Heart right ventricle (tissue), 16 donors: ENCODE measurements around the gene GLT6D1. TPM values are rescaled to one million over a fixed set of nuclear protein-coding genes. Genes with fewer than 3 reads are reported as not detected.

Source experiments
- ATAC-seq, 8 donors: fragments of 200-7000 bp; cut with Tn5 transposase; one replicate each; pipeline ENCODE4 v1.9.1; 2020; ENCODE audit warnings: mild to moderate bottlenecking in 8 of 8, moderate library complexity in 8 of 8, moderate number of reproducible peaks in 1 of 8
- DNase-seq, 2 donors: peaks; one replicate each; pipeline ENCODE4 v3.0.0-alpha.2; 2020
- H3K27ac ChIP-seq, 10 donors: fragments of 200-600 bp; sonication (generic) in 2 of 10; one replicate each; pipeline versions ENCODE4 v1.5.0 to v1.8.0; 2020 to 2022; ENCODE audit warnings: mild to moderate bottlenecking in 3 of 10
- H3K27me3 ChIP-seq, 7 donors: fragments of 200-600 bp; one replicate each; pipeline ENCODE4 v1.8.0; 2021 to 2022; ENCODE audit warnings: mild to moderate bottlenecking in 2 of 7
- H3K36me3 ChIP-seq, 9 donors: fragments of 200-600 bp; sonication (generic) in 1 of 9; one replicate each; pipeline versions ENCODE4 v1.5.0 to v1.8.0; 2020 to 2022; ENCODE audit warnings: mild to moderate bottlenecking in 2 of 9
- H3K4me1 ChIP-seq, 9 donors: fragments of 200-600 bp; sonication (generic) in 1 of 9; one replicate each; pipeline versions ENCODE4 v1.5.0 to v1.8.0; 2020 to 2022; ENCODE audit warnings: mild to moderate bottlenecking in 4 of 9
- H3K4me3 ChIP-seq, 10 donors: fragments of 200-600 bp; sonication (generic) in 2 of 10; one replicate each; pipeline versions ENCODE4 v1.5.0 to v1.8.0; 2020 to 2022; ENCODE audit warnings: mild to moderate bottlenecking in 7 of 10, moderate library complexity in 2 of 10
- H3K9me3 ChIP-seq, 11 donors: fragments of 200-600 bp in 10 of 11; sonication (generic) in 2 of 11; one replicate each; pipeline versions ENCODE4 v1.5.0 to v1.8.0; 2013 to 2022; ENCODE audit warnings: mild to moderate bottlenecking in 2 of 11, control low read depth in 1 of 11, moderate library complexity in 1 of 11
- WGBS, 2 donors: extraction: QIAGEN DNeasy Blood & Tissue Kit; methylation state at CpG; one replicate each; pipeline ENCODE4 v1.1.7; 2013; ENCODE audit warnings: inconsistent platforms in 1 of 2; 5-methylcytosine and 5-hydroxymethylcytosine counted together
- intact Hi-C, 10 donors: fragments of 100-400 bp; cut with DNase I; formaldehyde crosslinking; loops; one replicate each; pipeline versions ENCODE4 v1.11.1 to v1.14.2; 2022
- polyA plus RNA-seq, 2 donors: library from polyadenylated mRNA; stranded (reverse); fragments of 200-250 nt; gene quantifications; one replicate each; pipeline ENCODE4 v1.2.3, GENCODE V29; 2013
- total RNA-seq, 10 donors: library from RNA; stranded (reverse); fragmentation: NEBNext Ultra II Directional in 3 of 10; extraction: Animal tissue kit (Norgen Biotek cat#: 25700) in 3 of 10; gene quantifications; one replicate each; pipeline versions ENCODE4 v1.2.1 to v1.2.4, GENCODE V29; 2021 to 2023
- TF ChIP-seq, protein P1 (sequence below), 9 donors: fragments of 200-600 bp; sonication (generic) in 2 of 9; IDR thresholded peaks; one replicate each; pipeline versions ENCODE4 v1.5.0 to v1.8.0; 2021 to 2022; ENCODE audit warnings: antibody characterized with exemption in 9 of 9, mild to moderate bottlenecking in 5 of 9, moderate library complexity in 1 of 9
- donor health status: Arrhythmogenic right ventricular cardiomyopathy.
- donor health status: ischemic (EF 13 %, LVEDD 7.1; RV severe dilation, severe dysfunction).
- donor health status: healthy with polysubstance abuse.
- donor health status: DM: no; HTN: yes; CAD: no.
- donor health status: DM: no; HTN: no; CAD: no.
- donor health status: ischemic (EF 25% LVEDD 6.9; RV normal size, moderate dysfunction).
- donor health status: ischemic (EF 25% LVEDD 5.7; RV mildly dilated, moderate dysfunction).
- donor health status: healthy.
- donor health status: DM: yes; HTN: yes; CAD: no.
- donor health status: Ischemic cardiomyopathy.
- donor health status: ischemic (EF 35%, LVEDD 5.7; RV mildly dilated, moderate dysfunction).
- donor health status: nonischemic (EF 11% LVEDD 7.7; RV severe dilation, severe dysfunction).
- donor health status: DM: yes; HTN: yes; CAD: no.
- donor health status: PGD.
- donor health status: ischemic (EF 29% LVEDD 5.4; RV normal size, mild dysfunction).
- donor health status: nonischemic (EF 23%, LVEDD 6.1; RV moderate dilation, normal function).

GLT6D1 gene
- total and polyA plus RNA-seq, 12 donors = not detected

DNA sequence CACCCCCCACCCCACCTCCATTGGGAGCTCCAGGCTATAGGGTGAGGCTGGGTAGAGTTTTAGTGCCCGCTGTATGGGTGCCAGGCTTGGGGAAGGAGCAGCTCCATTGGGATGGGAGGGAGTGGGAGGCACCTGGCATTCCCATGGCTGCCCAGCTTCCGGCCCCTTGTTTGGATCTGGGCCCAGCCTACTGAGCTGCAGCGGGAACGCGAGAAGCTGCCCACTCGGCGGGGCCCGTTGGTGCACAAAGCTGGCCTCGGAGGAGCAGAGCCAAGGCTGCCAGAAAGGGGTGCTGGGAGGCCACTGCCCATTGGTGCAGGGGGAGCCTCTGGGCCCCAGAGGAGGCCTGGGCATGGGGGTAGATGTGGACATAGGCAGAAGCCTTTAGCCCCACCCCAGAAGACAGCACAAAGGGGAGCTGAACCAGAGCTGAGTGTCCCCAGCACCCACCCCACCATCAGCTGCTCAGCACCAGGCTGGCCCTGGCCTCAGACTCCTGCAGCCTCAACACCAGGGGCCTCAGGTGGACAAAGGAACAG is 28.2 kb upstream of the GLT6D1 start:
- whole genome bisulfite sequencing, 2 donors = 80 to 83% methylated on average over 9 of the region's 9 CpGs
- ATAC-seq = no peak
- TF ChIP-seq, protein P1, sequence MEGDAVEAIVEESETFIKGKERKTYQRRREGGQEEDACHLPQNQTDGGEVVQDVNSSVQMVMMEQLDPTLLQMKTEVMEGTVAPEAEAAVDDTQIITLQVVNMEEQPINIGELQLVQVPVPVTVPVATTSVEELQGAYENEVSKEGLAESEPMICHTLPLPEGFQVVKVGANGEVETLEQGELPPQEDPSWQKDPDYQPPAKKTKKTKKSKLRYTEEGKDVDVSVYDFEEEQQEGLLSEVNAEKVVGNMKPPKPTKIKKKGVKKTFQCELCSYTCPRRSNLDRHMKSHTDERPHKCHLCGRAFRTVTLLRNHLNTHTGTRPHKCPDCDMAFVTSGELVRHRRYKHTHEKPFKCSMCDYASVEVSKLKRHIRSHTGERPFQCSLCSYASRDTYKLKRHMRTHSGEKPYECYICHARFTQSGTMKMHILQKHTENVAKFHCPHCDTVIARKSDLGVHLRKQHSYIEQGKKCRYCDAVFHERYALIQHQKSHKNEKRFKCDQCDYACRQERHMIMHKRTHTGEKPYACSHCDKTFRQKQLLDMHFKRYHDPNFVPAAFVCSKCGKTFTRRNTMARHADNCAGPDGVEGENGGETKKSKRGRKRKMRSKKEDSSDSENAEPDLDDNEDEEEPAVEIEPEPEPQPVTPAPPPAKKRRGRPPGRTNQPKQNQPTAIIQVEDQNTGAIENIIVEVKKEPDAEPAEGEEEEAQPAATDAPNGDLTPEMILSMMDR (IDR thresholded peaks at IDR 0.05) = no peak
- Histone ChIP-seq H3K36me3 (no peaks in the 10 kb centered on the region), H3K9me3 (no peaks in the 10 kb centered on the region), H3K27ac (no peak overlapping the region), H3K4me3 (no peak overlapping the region), H3K27me3 (peaks cover 0 to 47% (median 14%) of the 10 kb centered on the region in 7 donors), H3K4me1 (no peaks in the 10 kb centered on the region)
- DNase-seq = no peak
- intact Hi-C loops = no loop called here

DNA sequence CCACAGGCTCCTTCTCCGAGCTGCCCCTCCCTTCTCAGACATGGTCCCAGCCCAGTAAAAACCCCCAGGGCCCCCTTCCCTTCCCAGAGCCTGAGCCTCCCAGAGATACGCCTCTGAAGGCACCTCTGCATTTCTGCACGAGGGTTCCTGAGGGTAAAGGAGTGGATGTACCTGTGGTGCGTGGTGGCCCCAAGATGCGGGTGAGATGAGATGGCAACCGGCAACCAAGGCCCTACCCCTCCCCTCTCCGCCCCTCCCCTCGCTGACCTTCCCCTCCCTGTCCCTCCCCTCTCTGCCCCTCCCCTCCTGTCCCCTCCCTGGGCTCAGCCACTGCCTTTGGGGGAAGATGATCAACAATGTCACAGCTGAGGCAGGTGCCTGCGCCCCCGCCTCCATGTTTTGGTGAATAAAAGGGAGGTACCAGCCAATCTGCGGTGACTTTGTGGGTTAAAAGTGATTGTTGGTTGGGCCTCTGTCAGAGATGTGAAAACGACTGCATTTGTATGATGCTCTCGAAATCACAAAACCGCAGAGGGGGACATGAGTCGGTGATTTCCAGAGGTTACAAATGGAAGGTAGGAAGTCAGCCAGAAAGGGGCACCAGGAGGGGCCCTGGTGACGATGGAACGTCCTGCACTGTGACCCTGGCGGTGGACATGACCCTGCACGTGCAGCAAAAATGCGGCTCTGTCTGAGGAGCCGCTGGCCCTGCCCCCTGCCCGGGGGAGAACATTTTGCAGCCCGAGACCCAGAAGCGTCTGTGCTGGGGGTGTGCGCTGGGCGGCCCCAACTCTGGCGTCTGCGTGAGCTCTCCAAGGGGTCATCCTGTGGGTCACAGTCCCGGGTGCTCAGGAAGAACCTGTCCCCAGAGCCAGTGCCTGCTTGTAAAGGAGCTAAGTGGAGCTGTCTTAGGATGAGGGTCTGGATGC is 27.5 kb upstream of the GLT6D1 start:
- H3K4me3 ChIP-seq = no peak overlapping the region
- no peak overlapping the region for H3K27ac ChIP-seq
- peaks cover 0 to 42% (median 14%) of the 10 kb centered on the region in 7 donors for H3K27me3 ChIP-seq
- TF ChIP-seq, protein P1 (IDR thresholded peaks at IDR 0.05) = no peak
- DNase-seq (no peak), ATAC-seq (no peak)
- H3K9me3 ChIP-seq = no peaks in the 10 kb centered on the region
- intact Hi-C loops = no loop called here
- H3K36me3 ChIP-seq = no peaks in the 10 kb centered on the region
- no peaks in the 10 kb centered on the region for H3K4me1 ChIP-seq
- WGBS, 2 donors = 65 to 68% methylated on average over 29 of the region's 29 CpGs

DNA sequence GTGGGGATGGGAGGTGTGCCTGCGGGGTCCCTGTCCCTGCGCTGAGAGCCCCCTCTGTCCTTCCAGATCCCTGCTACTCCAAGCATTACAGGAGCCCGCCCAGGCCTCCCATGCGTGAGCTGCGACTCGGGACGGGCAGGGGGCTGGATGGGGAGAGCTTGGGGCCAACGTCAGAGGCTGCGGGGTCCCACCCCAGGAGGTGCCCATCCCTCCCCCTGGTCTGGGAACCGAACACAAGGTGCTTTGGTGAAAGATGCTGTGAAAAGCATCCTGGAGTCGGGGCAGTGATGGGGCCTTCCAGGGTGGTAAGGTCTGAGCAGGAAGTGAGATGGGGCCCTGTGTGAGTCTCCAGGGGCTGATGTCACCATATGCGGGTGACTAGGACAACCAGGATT is 26.5 kb upstream of the GLT6D1 start:
- no peak for ATAC-seq
- no peaks in the 10 kb centered on the region for H3K36me3 ChIP-seq
- 79 to 80% methylated on average over 12 of the region's 12 CpGs for WGBS, 2 donors
- H3K9me3 ChIP-seq = no peaks in the 10 kb centered on the region
- no peak overlapping the region for H3K4me3 ChIP-seq
- TF ChIP-seq, protein P1 (IDR thresholded peaks at IDR 0.05) = no peak
- no peak overlapping the region for H3K27ac ChIP-seq
- intact Hi-C loops = no loop called here
- no peaks in the 10 kb centered on the region for H3K4me1 ChIP-seq
- peaks cover 0 to 36% (median 19%) of the 10 kb centered on the region in 7 donors for H3K27me3 ChIP-seq
- no peak for DNase-seq

DNA sequence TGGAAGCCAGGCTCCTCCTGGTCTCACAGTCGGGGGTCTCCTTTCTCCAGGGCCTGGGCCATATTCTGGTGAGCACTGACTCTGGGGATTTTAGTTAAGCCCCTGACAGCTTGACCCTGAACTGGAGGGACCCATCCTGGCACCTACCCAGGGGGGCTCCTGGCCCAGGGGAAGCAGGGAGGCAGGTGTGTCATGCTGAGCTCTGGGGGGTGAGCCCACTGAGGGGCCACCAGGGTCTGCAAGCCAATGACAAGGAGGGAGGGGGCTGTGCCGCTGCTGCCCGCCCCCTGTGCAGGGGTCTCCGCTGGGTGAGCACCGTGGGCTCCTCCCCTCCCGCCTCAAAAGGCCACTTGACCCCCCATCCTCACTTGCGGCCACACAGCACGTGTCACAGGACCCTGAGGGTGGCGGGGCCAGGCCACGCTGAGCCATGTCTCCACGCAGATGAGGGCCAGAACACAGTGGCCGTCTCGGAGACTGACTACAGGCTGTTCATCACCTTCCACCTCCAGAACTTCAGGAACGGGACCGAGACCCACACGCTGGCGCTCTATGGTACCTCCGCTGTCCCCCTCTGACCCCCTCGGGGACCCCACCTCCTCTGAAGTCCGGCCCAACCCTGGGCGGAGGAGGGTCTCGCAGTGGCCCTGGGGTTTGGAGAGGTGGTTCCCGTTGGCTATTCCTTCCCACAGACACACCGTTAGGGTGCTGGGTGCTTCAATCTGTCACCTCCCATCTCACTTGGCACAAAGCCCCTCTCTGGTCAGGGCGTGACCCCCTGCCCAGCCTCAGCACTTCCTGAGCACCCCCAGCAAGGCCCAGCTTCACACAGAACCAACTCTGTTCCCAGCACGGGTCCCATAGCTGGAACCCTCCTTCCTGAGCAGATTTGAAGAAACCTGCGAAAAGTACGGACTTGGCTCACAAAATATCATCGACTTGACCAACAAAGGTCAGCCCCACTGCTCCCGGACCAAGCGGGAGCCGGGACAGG is 25.8 kb upstream of the GLT6D1 start:
- ATAC-seq = no peak
- 81 to 84% methylated on average over 32 of the region's 32 CpGs for WGBS, 2 donors
- H3K9me3 ChIP-seq = no peaks in the 10 kb centered on the region
- H3K4me3 ChIP-seq = no peak overlapping the region
- intact Hi-C loops = no loop called here
- H3K27ac ChIP-seq = no peak overlapping the region
- no peak for DNase-seq
- no peaks in the 10 kb centered on the region for H3K36me3 ChIP-seq
- no peaks in the 10 kb centered on the region for H3K4me1 ChIP-seq
- H3K27me3 ChIP-seq = peaks cover 0 to 37% (median 19%) of the 10 kb centered on the region in 7 donors
- TF ChIP-seq, protein P1 (IDR thresholded peaks at IDR 0.05) = no peak
